Thymus (tissue), 14 donors: ENCODE results near the gene NSF. TPM values are rescaled to one million over a fixed set of nuclear protein-coding genes. Genes with fewer than 3 reads are reported as not detected.
"Not testable (repeated sequence)": the region's sequence is repeated elsewhere in the genome, so short reads cannot be mapped to it uniquely, and the experiment has no call there.

Experiments used
- DNase-seq, 9 donors: peaks; one replicate each; pipeline ENCODE4 v3.0.0-alpha.2; 2013; ENCODE audit warnings: low spot score in 9 of 9, low read depth in 6 of 9, missing footprints in 1 of 9
- H3K27ac ChIP-seq, 2 donors: one replicate each; pipeline ENCODE4 v1.5.1; 2013; ENCODE audit warnings: control low read depth in 1 of 2, low read depth in 1 of 2, low read length in 1 of 2, mild to moderate bottlenecking in 1 of 2, moderate library complexity in 1 of 2
- H3K27me3 ChIP-seq, 2 donors: one replicate each; pipeline ENCODE4 v1.5.1; 2013; ENCODE audit warnings: low read length in 1 of 2; ENCODE audit not compliant: control insufficient read depth in 2 of 2, insufficient read depth in 1 of 2
- H3K36me3 ChIP-seq, 2 donors: one replicate each; pipeline ENCODE4 v1.5.1; 2013; ENCODE audit warnings: low read length in 1 of 2, mild to moderate bottlenecking in 1 of 2, moderate library complexity in 1 of 2; ENCODE audit not compliant: control insufficient read depth in 2 of 2, insufficient read depth in 2 of 2
- H3K4me1 ChIP-seq, 2 donors: one replicate each; pipeline ENCODE4 v1.5.1; 2013; ENCODE audit warnings: low read length in 2 of 2; ENCODE audit not compliant: control insufficient read depth in 2 of 2, insufficient read depth in 2 of 2
- H3K4me3 ChIP-seq, 2 donors: one replicate each; pipeline ENCODE4 v1.5.1; 2013; ENCODE audit warnings: low read length in 2 of 2, control low read depth in 1 of 2, mild to moderate bottlenecking in 1 of 2
- H3K9me3 ChIP-seq, 2 donors: one replicate each; pipeline ENCODE4 v1.5.1; 2013; ENCODE audit warnings: low read length in 1 of 2, mild to moderate bottlenecking in 1 of 2; ENCODE audit not compliant: control insufficient read depth in 2 of 2, insufficient read depth in 1 of 2
- WGBS: extraction: QIAGEN DNeasy Blood & Tissue Kit; methylation state at CpG from one replicate; pipeline ENCODE4 v1.1.7; 2013; 5-methylcytosine and 5-hydroxymethylcytosine counted together
- long read RNA-seq, 10 donors: transcript quantifications; one replicate each; lab custom pipeline, GENCODE V29; 2026
- polyA plus RNA-seq: library from polyadenylated mRNA; stranded (reverse); fragments of 200-250 nt; gene quantifications from one replicate; pipeline ENCODE4 v1.2.3, GENCODE V29; 2013
- total RNA-seq: library from RNA; stranded (reverse); fragments of 120-200 nt; gene quantifications from one replicate; pipeline ENCODE4 v1.2.4, GENCODE V29; 2013
- donor health status: healthy.

Gene NSF
- total RNA-seq (15.3 TPM), polyA plus RNA-seq (14.3 TPM)
- long read RNA-seq, donor 1, partial matches to known transcripts, result 0 of 1 reads
- long read RNA-seq, donor 1, other reads (novel, unspliced or antisense), result 0 of 1 reads
- long read RNA-seq, donor 2, result 0 reads
- long read RNA-seq, donor 3, partial matches to known transcripts, result 0 of 4 reads
- long read RNA-seq, donor 3, other reads (novel, unspliced or antisense), result 0 of 4 reads
- long read RNA-seq, donor 4, result 0 reads
- long read RNA-seq, donor 5, partial matches to known transcripts, result 8 of 13 reads
- long read RNA-seq, donor 5, other reads (novel, unspliced or antisense), result 0 of 13 reads
- long read RNA-seq, donor 6, transcript NSF-201 (21 exons, 3,983 nt), result major isoform, 5 of 12 reads
- long read RNA-seq, donor 6, partial matches to known transcripts, result 7 of 12 reads
- long read RNA-seq, donor 6, other reads (novel, unspliced or antisense), result 0 of 12 reads
- long read RNA-seq, donor 7, partial matches to known transcripts, result 0 of 4 reads
- long read RNA-seq, donor 7, other reads (novel, unspliced or antisense), result 0 of 4 reads
- long read RNA-seq, donor 8, result 0 reads
- long read RNA-seq, donor 9, transcript NSF-201 (21 exons, 3,983 nt), result major isoform, 5 of 5 reads
- long read RNA-seq, donor 9, partial matches to known transcripts, result 0 of 5 reads
- long read RNA-seq, donor 9, other reads (novel, unspliced or antisense), result 0 of 5 reads
- long read RNA-seq, donor 10, partial matches to known transcripts, result 0 of 2 reads
- long read RNA-seq, donor 10, other reads (novel, unspliced or antisense), result 0 of 2 reads

- not testable (repeated sequence) for H3K36me3 ChIP-seq, H3K4me3 ChIP-seq, H3K27me3 ChIP-seq, H3K27ac ChIP-seq, H3K4me1 ChIP-seq, DNase-seq, H3K9me3 ChIP-seq
- WGBS, result no CpG with 5 or more reads among the region's 95 CpGs
These were observed at the start of gene NSF for GRCh38 chr17:46590157-46591146. NSF (plus strand) TSS chr17:46590669; CDS start chr17:46590776, 107 bp downstream.

DNA sequence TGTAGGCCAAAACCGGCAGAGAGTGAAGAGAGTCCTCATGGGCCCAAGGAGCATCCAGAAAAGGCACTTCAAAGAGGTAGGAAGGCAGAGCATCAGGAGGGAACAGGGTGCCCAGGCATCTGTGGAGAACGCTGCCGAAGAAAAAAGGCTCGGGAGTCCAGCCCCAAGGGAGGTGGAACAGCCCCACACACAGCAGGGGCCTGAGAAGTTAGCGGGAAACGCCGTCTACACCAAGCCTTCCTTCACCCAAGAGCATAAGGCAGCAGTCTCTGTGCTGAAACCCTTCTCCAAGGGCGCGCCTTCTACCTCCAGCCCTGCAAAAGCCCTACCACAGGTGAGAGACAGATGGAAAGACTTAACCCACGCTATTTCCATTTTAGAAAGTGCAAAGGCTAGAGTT, 41.9 kb upstream of the NSF start:
- not testable (repeated sequence) for H3K27ac ChIP-seq, DNase-seq, H3K36me3 ChIP-seq, H3K27me3 ChIP-seq, H3K4me3 ChIP-seq, H3K4me1 ChIP-seq, H3K9me3 ChIP-seq
- 96% methylated on average over 9 of the region's 10 CpGs for WGBS

GRCh38 chr17:46559155-46559554, 31.3 kb upstream of the NSF start:
- H3K36me3 ChIP-seq, DNase-seq, H3K27ac ChIP-seq, H3K4me1 ChIP-seq, H3K4me3 ChIP-seq, H3K27me3 ChIP-seq, H3K9me3 ChIP-seq: not testable (repeated sequence)
- WGBS, result no CpG with 5 or more reads among the region's 20 CpGs

- not testable (repeated sequence) for H3K27ac ChIP-seq, H3K9me3 ChIP-seq, H3K4me1 ChIP-seq, H3K36me3 ChIP-seq, H3K27me3 ChIP-seq, DNase-seq, H3K4me3 ChIP-seq
- no CpG with 5 or more reads among the region's 3 CpGs for WGBS
These were observed 30.4 kb upstream of the NSF start for GRCh38 chr17:46560048-46560447.

GRCh38 chr17:46566284-46566683, 24.2 kb upstream of the NSF start:
- DNase-seq, H3K4me3 ChIP-seq, H3K9me3 ChIP-seq, H3K27me3 ChIP-seq, H3K4me1 ChIP-seq, H3K36me3 ChIP-seq, H3K27ac ChIP-seq: not testable (repeated sequence)
- WGBS, result no CpG with 5 or more reads among the region's 2 CpGs

DNA sequence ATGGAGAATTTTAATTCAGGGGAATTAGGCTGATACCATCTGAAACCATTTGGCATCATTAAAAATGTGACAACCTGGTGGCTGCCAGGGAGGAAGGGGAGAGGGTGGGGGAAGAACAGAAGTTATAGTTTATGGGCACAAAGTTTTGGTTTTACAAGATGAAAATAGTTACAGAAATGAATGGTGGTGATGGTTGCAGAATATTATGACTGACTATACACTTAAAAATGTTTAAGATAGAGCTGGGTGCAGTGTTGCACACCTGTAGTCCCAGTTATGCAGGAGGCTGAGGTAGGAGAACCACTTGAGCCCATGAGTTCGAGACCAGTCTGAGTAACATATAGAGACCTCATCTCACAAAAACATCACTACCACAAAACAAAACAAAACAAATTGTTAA, 23.5 kb upstream of the NSF start:
- WGBS, result no CpG with 5 or more reads among the region's 1 CpG
- not testable (repeated sequence) for H3K27me3 ChIP-seq, H3K27ac ChIP-seq, H3K9me3 ChIP-seq, DNase-seq, H3K4me3 ChIP-seq, H3K4me1 ChIP-seq, H3K36me3 ChIP-seq

DNA sequence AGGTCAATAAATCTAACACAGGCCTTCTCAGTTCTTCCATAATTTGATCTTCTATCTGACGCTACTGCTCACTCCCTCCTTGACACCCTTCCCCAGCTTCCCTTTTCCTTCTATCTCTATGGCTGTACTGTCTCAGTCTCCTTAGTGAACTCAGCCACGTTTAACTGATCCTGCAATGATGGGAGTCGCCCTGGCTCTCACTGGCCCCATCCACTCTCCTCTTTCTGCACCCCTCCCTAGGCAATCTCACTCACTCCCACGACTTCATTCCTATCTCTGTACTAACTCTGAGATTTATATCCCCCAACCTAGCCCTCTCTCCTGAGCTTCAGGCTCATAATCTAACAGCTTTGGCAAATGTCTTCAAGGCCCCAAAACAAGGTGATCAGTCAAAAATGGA, 18.7 kb upstream of the NSF start:
- not testable (repeated sequence) for DNase-seq, H3K9me3 ChIP-seq, H3K36me3 ChIP-seq, H3K27ac ChIP-seq, H3K4me1 ChIP-seq, H3K4me3 ChIP-seq, H3K27me3 ChIP-seq
- WGBS, result no CpG with 5 or more reads among the region's 4 CpGs

DNA sequence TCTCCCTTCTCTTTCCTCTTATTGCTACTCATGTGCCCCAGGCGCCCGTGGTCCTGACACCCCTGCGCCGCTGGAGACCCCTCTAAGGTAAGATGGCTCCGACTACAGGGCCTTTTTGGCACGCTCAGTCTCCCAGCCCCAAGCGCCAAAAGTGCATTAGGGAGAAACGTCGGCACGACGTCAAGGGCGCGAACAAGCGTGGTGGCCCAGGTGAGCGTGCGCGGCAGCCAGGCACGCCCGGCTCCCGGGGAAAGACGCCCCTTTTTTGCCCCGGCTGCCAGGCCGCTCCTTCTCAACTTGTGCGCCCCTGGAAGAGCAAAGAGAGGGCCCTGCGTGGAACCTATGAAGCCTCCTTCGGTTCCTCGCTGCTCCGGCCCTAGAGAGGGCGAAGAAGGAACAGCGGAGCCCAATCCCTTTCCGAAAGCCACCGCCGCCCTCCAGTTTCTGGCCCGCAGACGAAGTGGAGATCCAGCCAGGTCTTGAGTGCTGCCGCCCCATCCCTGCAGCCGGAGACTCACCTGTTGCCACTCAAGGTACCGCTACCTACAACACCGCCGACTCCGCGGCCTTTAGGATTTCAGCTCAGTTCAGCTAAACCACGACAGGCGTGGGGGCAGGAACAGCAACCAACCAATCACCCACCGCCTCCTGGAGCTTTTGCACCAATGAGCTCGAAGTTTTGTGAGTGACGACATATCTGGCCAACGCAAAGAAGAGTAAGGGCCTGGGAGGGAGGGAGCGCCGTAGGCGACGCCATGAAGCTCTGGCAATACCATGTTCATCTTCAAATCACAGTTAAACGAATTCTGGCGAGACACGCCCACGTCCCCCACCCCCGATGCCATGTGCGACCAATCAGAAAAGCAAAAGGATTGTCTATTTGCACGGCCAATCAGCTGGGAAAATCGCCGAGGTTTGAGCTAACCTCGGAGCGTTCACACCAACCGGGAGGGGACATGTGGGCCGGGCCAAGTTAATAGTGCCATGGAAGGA, 11.1 kb upstream of the NSF start, which contains the start of gene ARL17A:
TSS of gene ARL17A (minus strand) at position 609 of the 993 bp plus-strand sequence. CDS start 3,369 bp downstream, outside the sequence.
- not testable (repeated sequence) for H3K9me3 ChIP-seq, H3K27ac ChIP-seq, H3K36me3 ChIP-seq, H3K27me3 ChIP-seq, H3K4me1 ChIP-seq, DNase-seq
- H3K4me3 ChIP-seq, result peak within 1 kb of the TSS in 1 of 2 donors; percentile 8
- 0% methylated on average over 15 of the region's 65 CpGs for WGBS
